Transverse colon (tissue), 4 donors: ENCODE data around the gene HIGD2A. TPM values are rescaled to one million over a fixed set of nuclear protein-coding genes. Genes with fewer than 3 reads are reported as not detected.
A peak's percentile ranks its signal among the peaks of the same experiment; 100 is the strongest.

Experiments
- DNase-seq: peaks from one replicate; pipeline ENCODE4 v3.0.0-alpha.2; 2019
- H3K27ac ChIP-seq, 4 donors: fragments of 200-600 bp; sonication (generic); 2 replicates each; pipeline ENCODE4 v1.5.1; 2016 to 2018; ENCODE audit warnings: inconsistent platforms in 4 of 4
- H3K27me3 ChIP-seq: fragments of 200-600 bp; sonication (generic); 2 replicates; pipeline ENCODE4 v1.5.1; 2017; ENCODE audit warnings: inconsistent platforms
- H3K36me3 ChIP-seq, 4 donors: fragments of 200-600 bp; sonication (generic); 2 replicates each; pipeline ENCODE4 v1.5.1; 2017 to 2019; ENCODE audit warnings: inconsistent platforms in 4 of 4
- H3K4me1 ChIP-seq, 4 donors: fragments of 200-600 bp; sonication (generic); 2 replicates each; pipeline ENCODE4 v1.5.1; 2017 to 2020; ENCODE audit warnings: inconsistent platforms in 4 of 4
- H3K4me3 ChIP-seq, 4 donors: fragments of 200-600 bp; sonication (generic); 1 replicate in 1 of 4; 2 replicates in 3 of 4; pipeline versions ENCODE4 v1.5.1 to v1.6.1; 2017 to 2019; ENCODE audit warnings: inconsistent platforms in 4 of 4
- H3K9me3 ChIP-seq, 2 donors: fragments of 200-600 bp; sonication (generic); 2 replicates each; pipeline ENCODE4 v1.5.1; 2017 to 2019; ENCODE audit warnings: inconsistent platforms in 2 of 2
- CTCF ChIP-seq, 5 experiments: fragments of 200-600 bp in 3 of 5; fragments of 450-650 bp in 2 of 5; sonication (generic) in 3 of 5; IDR thresholded peaks; 1 replicate in 2 of 5; 2 replicates in 3 of 5; pipeline ENCODE4 v1.5.1; 2016 to 2017; ENCODE audit warnings: antibody characterized with exemption in 5 of 5, inconsistent platforms in 3 of 5, mild to moderate bottlenecking in 2 of 5, moderate library complexity in 1 of 5
- EP300 ChIP-seq: sonication (generic); formaldehyde crosslinking; IDR thresholded peaks from one replicate; pipeline ENCODE4 v1.6.1; 2017; ENCODE audit warnings: antibody characterized with exemption, low read depth
- POLR2A ChIP-seq: fragments of 450-650 bp; IDR thresholded peaks from one replicate; pipeline ENCODE4 v1.6.1; 2016; ENCODE audit warnings: antibody characterized with exemption, mild to moderate bottlenecking, moderate library complexity
- POLR2AphosphoS5 ChIP-seq, 3 donors: sonication (generic); formaldehyde crosslinking; IDR thresholded peaks; one replicate each; pipeline ENCODE4 v1.6.1; 2016; ENCODE audit warnings: antibody characterized with exemption in 3 of 3
- WGBS, 2 donors: methylation state at CpG; one replicate each; pipeline ENCODE4 v1.1.5; 2018; ENCODE audit warnings: low coverage in 1 of 2; 5-methylcytosine and 5-hydroxymethylcytosine counted together
- in situ Hi-C, 4 donors: fragments of 200-750 bp; cut with MboI; loops; one replicate each; pipeline versions ENCODE4 v1.15.0 to v1.15.1; 2017; ENCODE audit warnings: low sequenced_read_pairs in 3 of 4, low pct_ligation_motif_present in 1 of 4, low pct_unique_long_range_greater_than_20kb in 1 of 4
- intact Hi-C: fragments of 100-400 bp; cut with DNase I; formaldehyde crosslinking; loops from one replicate; pipeline ENCODE4 v1.15.1; 2023; ENCODE audit warnings: low total_unique reads
- total RNA-seq, 4 donors: library from RNA; depleted of rRNA; stranded (reverse); fragments of >200 nt; gene quantifications; one replicate each; pipeline ENCODE4 v1.1.0, GENCODE V29; 2016

Gene HIGD2A
- total RNA-seq, 4 donors from 2014 or later = 158 to 320 (median 207) TPM

GRCh38 chr5:176384366-176384930 is 4.1 kb upstream of the HIGD2A start:
- no peak for DNase-seq
- intact Hi-C loops = no loop called here
- in situ Hi-C loops = no loop called here

GRCh38 chr5:176384991-176385390 is 3.6 kb upstream of the HIGD2A start:
- TF ChIP-seq EP300 = no peak
- TF ChIP-seq CTCF (IDR thresholded peaks at IDR 0.05) = no peak
- no peak for TF ChIP-seq POLR2A
- TF ChIP-seq POLR2AphosphoS5 (IDR thresholded peaks at IDR 0.05) = no peak
- intact Hi-C loops = no loop called here

More at GRCh38 chr5:176384366-176384930, 4.1 kb upstream of the HIGD2A start:
- Histone ChIP-seq H3K9me3 (no peaks in the 10 kb centered on the region), H3K27ac (no peak overlapping the region), H3K4me3 (no peak overlapping the region), H3K36me3 (peaks cover 0 to 21% (median 8%) of the 10 kb centered on the region in 4 donors), H3K4me1 (peaks cover 0 to 17% (median 14%) of the 10 kb centered on the region in 4 donors), H3K27me3 (no peaks in the 10 kb centered on the region)
- 71 to 90% methylated on average over 1 to 7 of the region's 8 CpGs for WGBS, 2 donors
- TF ChIP-seq CTCF (IDR thresholded peaks at IDR 0.05) = no peak
- TF ChIP-seq EP300 = no peak
- TF ChIP-seq POLR2A = no peak
- TF ChIP-seq POLR2AphosphoS5 (IDR thresholded peaks at IDR 0.05) = no peak

GRCh38 chr5:176386491-176386890 is 2.1 kb upstream of the HIGD2A start:
- TF ChIP-seq EP300 (no peak), POLR2A (no peak), POLR2AphosphoS5 (IDR thresholded peaks at IDR 0.05) (no peak), CTCF (IDR thresholded peaks at IDR 0.05) (no peak)
- Histone ChIP-seq H3K27ac (no peak overlapping the region), H3K36me3 (peaks cover 0 to 21% (median 8%) of the 10 kb centered on the region in 4 donors), H3K27me3 (no peaks in the 10 kb centered on the region), H3K9me3 (no peaks in the 10 kb centered on the region), H3K4me3 (no peak overlapping the region), H3K4me1 (peaks cover 0 to 30% (median 18%) of the 10 kb centered on the region in 4 donors)
- intact Hi-C loops (no loop called here), in situ Hi-C loops (no loop called here)
- WGBS, 2 donors = 68% methylated on average over 1 of the region's 1 CpG; no CpG with 5 or more reads in 1 of the 2 donors
- DNase-seq = no peak

More at GRCh38 chr5:176384991-176385390, 3.6 kb upstream of the HIGD2A start:
- WGBS, 2 donors = 94 to 100% methylated on average over 1 to 12 of the region's 12 CpGs
- Histone ChIP-seq H3K9me3 (no peaks in the 10 kb centered on the region), H3K36me3 (peaks cover 0 to 21% (median 8%) of the 10 kb centered on the region in 4 donors), H3K27ac (no peak overlapping the region), H3K4me1 (peaks cover 0 to 23% (median 18%) of the 10 kb centered on the region in 4 donors), H3K27me3 (no peaks in the 10 kb centered on the region), H3K4me3 (no peak overlapping the region)
- DNase-seq = no peak
- in situ Hi-C loops = no loop called here

GRCh38 chr5:176387384-176387925 is 1.1 kb upstream of the HIGD2A start:
- 36 to 100% methylated on average over 2 to 8 of the region's 8 CpGs for WGBS, 2 donors
- H3K36me3 ChIP-seq = peaks cover 0 to 21% (median 9%) of the 10 kb centered on the region in 4 donors
- peak overlapping the region; percentile 60 to 78 (median 72) for H3K4me3 ChIP-seq
- no peak for DNase-seq
- H3K27me3 ChIP-seq = no peaks in the 10 kb centered on the region
- in situ Hi-C loops = no loop called here
- TF ChIP-seq POLR2A (no peak), EP300 (no peak), CTCF (IDR thresholded peaks at IDR 0.05) (no peak), POLR2AphosphoS5 (IDR thresholded peaks at IDR 0.05) (no peak)
- H3K9me3 ChIP-seq = no peaks in the 10 kb centered on the region
- H3K27ac ChIP-seq = peak overlapping the region in 3 of 4 donors; percentile 92 to 98 (median 97)
- peaks cover 0 to 30% (median 18%) of the 10 kb centered on the region in 4 donors for H3K4me1 ChIP-seq
- intact Hi-C loops = no loop called here
